Stimulated activated CD8-positive, alpha-beta memory T cell treated with anti-CD3 and anti-CD28 coated beads, Interleukin-2, amount 100 ng/mL, for 1 hour (primary cell): Measurements from ENCODE around the gene RELT.

Experiments
- DNase-seq, 2 donors: peaks; one replicate each; pipeline ENCODE4 v3.0.0-alpha.2; 2020; ENCODE audit warnings: low read depth in 2 of 2

RELT gene

GRCh38 chr11:73402834-73403185, 26.6 kb downstream of the RELT start:
- no peak for DNase-seq

GRCh38 chr11:73403541-73403940, 27.3 kb downstream of the RELT start:
- DNase-seq = no peak

DNA sequence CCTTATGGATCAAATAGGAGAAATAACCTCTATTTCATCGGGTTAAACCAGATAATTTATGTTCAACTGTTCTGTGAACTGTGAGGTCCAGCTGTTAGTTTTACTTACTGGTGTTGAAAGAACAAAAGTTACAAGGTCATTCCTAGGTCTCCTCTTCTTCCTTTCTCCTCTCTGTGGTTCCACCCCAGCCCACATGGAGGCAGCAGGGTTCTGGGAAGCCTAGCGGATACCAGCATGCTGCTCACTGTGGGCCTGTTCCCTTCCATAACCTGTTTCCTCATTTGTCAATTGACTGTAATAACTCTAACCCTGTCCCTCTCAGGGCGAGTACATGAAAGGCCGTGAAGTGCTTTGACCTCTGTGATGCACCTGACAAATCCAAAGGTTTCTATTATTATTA, 27.8 kb downstream of the RELT start:
- DNase-seq = no peak

DNA sequence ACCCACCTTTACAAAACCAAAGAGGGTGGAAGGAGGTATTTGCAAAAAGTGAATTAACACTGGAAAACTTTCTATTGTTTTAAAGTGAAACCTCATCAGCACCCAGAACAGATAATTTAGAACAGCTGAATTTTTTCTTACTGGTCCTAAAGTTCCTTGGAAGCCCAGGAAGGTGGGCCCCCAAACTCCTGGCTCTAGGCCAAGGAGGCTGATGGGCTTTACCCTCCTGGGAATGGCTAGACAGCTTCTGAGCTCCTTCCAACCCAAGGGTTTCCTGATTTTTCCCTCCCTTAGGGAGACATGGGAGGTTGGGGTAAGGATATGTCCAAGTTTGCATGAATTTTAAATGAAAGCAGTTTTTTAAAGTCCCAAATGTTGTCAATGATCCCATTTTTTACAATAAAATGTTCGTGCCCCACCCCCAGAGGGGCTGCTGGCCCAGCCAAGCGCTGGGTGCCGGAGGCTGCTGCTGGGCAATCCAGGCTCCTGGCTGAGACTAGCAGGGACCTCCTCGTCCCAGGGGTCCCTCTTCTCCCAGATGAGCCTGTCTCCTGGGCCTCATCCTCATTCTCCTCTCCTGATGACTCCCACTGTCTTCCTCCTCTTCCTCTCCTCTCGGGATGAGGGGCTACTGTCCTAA, 28.4 kb downstream of the RELT start:
- DNase-seq = no peak

- no peak for DNase-seq
Measured at GRCh38 chr11:73405146-73405510, 28.9 kb downstream of the RELT start.

DNA sequence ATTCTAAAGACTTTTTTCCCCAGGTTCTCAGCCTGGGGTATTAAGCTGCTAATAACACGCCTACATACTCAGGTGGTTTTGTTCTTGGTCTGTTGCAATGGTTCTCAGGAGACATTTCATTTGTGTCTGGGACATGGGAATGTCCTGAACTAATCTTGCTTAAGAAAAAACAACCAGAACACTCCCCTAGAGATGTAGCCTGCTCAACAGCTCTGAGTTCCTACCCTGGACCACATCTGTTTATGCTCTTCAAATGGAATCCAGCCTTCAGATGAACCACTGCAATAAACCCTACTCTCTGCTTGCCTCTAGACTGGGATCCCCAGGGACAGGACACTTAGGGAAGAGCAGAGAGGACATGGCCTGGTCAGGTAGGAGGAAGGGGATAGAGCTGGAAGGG, 29.9 kb downstream of the RELT start:
- DNase-seq = no peak

GRCh38 chr11:73406619-73407018, 30.4 kb downstream of the RELT start:
- DNase-seq = no peak

DNA sequence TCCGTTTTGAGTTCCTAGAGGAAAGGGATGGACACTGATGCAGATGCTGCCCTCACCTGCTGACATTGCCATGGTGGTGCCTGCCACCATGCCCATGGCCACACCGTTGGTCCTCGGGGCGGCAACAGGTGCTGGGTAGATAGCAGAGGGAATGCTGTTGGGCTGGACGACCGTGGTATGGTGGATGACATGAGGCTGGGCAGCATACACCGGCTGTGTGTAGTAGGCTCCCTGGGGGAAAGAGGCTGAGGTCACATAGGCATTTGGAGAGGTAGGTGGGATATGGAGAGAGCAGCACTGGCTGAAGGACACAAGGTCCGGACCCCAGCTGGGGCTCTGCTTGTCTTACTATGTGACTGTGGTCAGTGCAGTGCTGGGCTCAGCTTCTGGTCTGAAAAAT, 33.2 kb downstream of the RELT start:
- DNase-seq = no peak

DNA sequence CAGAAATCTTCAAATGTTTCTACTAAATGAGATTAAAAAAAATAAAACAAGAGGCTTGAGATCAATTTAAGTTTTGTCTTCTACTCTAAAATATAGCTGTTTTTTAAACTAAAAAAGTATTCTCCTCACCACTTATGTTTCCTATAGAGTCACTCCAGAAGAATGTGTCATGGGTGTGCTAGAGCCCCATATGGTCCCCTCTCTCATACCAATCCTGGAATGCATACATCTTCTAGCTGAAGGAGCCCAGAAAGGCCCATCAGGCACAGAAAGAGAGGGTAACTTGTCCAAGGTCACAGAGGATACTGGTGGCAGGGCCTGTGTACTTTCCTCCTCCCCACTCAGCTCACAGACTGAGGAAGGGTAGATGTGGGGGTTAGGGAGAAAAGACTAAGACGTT, 34.4 kb downstream of the RELT start:
- DNase-seq = no peak

- DNase-seq = no peak
Measured at GRCh38 chr11:73411031-73411430, 34.8 kb downstream of the RELT start.

DNA sequence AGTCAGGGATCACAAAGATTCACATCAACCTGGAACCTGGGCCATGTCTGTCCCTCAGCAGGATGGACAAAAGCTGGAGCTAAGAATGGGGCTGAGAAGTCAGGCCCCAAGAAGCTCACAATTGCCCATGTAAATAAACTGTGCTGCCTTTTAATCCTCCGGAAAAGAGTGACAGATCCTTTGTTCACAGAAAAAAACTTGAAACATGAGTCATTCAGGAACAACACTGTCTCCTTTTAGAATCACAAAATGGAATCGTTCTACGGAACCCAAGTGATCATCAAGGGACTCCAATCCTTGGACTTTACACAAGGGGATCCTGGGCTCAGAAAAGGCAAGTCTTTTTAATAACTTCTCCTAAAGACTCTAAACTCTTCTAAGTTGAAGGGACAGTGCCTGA, 36.1 kb downstream of the RELT start:
- DNase-seq = no peak

DNA sequence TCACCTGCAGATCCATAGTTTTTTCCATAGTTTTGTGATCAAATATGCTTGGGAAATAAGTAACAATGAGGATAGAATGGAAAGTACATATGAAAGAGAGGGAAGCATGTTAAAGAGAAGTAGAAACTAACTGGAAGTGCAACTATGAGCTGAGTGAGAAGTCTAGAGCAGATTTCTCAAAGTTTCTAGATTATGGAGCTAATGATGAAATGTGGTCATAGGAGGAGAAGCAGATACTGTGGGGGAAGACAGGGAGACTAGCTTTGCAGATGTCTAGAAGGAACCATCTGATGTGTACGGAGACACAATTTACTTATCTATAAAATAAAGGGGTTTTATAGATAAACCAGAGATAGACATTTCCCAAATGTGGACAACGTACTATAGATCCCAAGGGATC, 37.1 kb downstream of the RELT start:
- no peak for DNase-seq

DNA sequence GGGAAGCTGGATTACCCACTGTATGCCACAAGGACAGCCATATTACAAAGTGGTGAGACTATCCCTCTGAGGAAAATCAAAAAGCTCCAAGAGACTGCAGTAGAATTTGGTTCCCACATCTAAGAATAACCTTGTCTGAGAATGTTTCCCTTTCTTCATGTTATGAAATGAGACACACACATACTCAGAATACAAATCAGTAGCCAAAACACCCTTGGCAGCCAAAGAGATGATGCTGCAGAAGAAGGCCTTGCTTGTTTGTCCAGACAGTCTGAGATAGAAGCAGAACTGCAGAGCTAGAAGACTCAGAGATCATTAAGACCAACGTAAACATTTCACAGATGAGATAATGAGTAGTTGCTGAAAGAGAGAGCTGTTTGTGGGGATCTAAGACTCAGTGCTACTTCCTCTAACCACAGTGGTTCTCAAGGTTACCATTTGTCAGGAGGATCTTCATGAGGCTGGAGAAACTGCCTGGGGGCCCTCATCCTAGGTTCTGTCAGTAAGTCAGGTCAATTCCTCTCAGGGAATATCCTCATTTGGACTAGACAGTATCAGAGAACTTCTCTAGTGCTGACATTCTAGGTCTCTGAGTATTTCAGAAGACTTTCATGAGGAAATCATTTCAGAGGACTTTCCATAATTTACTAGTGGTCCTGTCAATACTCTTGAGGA, 38.9 kb downstream of the RELT start:
- no peak for DNase-seq

GRCh38 chr11:73415854-73416615, 39.8 kb downstream of the RELT start:
- DNase-seq = no peak

- no peak for DNase-seq
Measured at GRCh38 chr11:73416786-73417185, 40.6 kb downstream of the RELT start.

- DNase-seq = no peak
Measured at GRCh38 chr11:73420136-73420535, 43.9 kb downstream of the RELT start.

DNA sequence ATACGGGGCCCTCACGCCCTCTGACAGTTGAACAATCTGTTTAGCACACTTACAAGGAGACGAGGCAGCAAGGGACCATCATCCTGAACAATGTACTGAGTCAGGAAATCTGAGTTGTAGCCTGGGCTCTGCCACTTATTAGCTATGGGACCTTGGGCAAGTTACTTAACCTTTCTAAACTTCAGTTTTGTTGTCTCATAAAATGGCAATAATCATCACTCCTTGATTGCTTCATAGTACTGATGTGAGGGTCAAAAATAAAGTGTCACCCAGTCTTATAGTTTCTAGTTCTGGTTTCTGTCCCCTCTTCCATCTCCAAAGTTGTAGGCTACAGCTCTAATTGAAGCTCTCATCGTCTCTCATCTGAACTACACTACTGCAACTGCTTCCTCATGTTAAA, 46.7 kb downstream of the RELT start:
- no peak for DNase-seq

- no peak for DNase-seq
Measured at GRCh38 chr11:73423506-73423905, 47.3 kb downstream of the RELT start.

DNA sequence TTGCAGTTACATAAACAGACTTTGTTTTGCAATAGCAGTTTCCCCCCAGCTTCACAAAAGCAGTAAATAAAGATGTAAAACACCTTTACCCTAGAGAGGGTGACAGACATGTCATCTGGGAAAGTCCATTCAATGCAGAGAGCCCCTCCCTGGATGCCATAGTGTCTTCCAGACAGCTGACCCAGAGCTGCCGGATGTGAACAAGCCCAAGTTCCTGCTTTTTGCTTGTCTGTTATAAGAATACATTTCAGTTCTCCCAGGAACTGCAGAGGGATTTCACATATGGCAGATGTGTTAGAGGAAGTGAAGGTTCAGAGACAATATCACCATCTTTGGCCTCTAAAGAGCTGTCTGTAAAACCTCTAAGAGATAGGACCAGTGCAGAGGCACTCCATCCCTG, 48.9 kb downstream of the RELT start:
- no peak for DNase-seq

GRCh38 chr11:73426219-73426850, 50.1 kb downstream of the RELT start:
- DNase-seq = no peak

DNA sequence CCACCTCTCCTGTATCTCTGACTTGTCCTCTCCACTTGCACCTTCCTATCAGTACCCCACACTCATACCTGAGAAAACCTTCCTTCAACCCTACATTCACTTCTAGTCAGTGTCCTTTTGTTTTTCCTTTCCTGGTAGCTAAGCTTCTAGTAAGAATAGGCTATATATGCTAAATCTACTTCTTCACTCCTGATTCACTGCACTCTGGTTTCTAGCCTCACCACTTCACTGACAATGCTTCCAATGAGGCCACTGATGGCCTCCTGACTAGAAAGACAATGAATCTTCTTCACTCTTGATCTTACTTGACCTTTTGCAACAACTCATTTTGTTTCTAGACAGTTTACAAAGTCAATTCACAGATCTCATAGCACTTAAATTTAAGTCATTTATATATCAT, 52.0 kb downstream of the RELT start:
- DNase-seq = no peak

DNA sequence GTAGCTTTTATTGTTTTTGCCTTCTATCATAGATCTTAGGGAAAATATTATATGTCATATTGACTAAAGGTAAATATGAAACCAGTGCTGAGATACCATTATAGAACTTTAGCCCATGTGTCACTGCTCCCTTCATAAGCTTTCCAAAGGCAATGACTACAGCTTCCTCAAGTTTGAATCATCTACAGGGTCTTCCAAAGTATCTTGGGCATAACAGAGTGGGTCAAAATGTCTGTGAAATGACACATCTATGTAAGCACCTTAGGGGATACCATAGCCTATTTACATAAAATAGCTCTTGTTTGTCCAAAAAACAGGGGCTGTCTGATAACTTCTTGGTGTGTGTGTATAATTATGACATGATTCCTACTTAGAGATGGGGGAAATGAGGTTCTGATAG, 52.5 kb downstream of the RELT start:
- no peak for DNase-seq
